ENCODE data around the gene PFKFB1.

- TF ChIP-seq USF2 (IDR thresholded peaks at IDR 0.05): no peak
- TF ChIP-seq HDAC2 (IDR thresholded peaks at IDR 0.05): no peak
- TF ChIP-seq GATA3 (IDR thresholded peaks at IDR 0.05; ENCODE audit: borderline replicate concordance): no peak
- no peak for TF ChIP-seq CHD4 (IDR thresholded peaks at IDR 0.05; ENCODE audit: borderline replicate concordance)
- TF ChIP-seq POLR2A (IDR thresholded peaks at IDR 0.05; ENCODE audit: low read length): no peak
- TF ChIP-seq CTCF (IDR thresholded peaks at IDR 0.05): no peak
- no peak for TF ChIP-seq SMC3 (IDR thresholded peaks at IDR 0.05)
- TF ChIP-seq REST (IDR thresholded peaks at IDR 0.05): no peak
Measured at GRCh38 chrX:54937416-54937815, 56.6 kb downstream of the PFKFB1 start.
